H1 (cell line): ENCODE results near the gene UQCRFS1. TPM values are rescaled to one million over a fixed set of nuclear protein-coding genes. Genes with fewer than 3 reads are reported as not detected.

Experiments
- CTCF ChIA-PET: fragments of 300-600 bp; sonication (Branson Sonifier 250); formaldehyde crosslinking; loops from one replicate; lab custom pipeline; 2021; ENCODE audit not compliant: partially characterized antibody; lab: Charles Lee
- POLR2A ChIA-PET: fragments of 300-600 bp; sonication (Branson Sonifier 250); formaldehyde crosslinking; loops from one replicate; lab custom pipeline; 2021; ENCODE audit warnings: inconsistent platforms; ENCODE audit not compliant: partially characterized antibody; lab: Charles Lee
- DNase-seq, 2 experiments: peaks; one replicate each; pipeline versions ENCODE4 v3.0.0 to v3.0.0-alpha.2; 2010 to 2022; ENCODE audit warnings: low spot score in 2 of 2, low read depth in 1 of 2, mixed read lengths in 1 of 2
- FAIRE-seq: peaks from 2 replicates; lab custom pipeline; 2011; peaks lifted over from hg19 to GRCh38; lab: Jason Lieb, UNC
- H2AFZ ChIP-seq: 2 replicates; pipeline ENCODE4 v1.8.1; 2012; ENCODE audit warnings: low read length, inconsistent platforms
- H2AK5ac ChIP-seq: 2 replicates; pipeline ENCODE4 v1.6.1; 2013; ENCODE audit warnings: low read depth, low read length
- H2BK120ac ChIP-seq: replicated peaks from 2 replicates; pipeline ENCODE3; 2013; ENCODE audit warnings: low read depth, low read length, inconsistent platforms
- H2BK12ac ChIP-seq: 2 replicates; pipeline ENCODE4 v1.6.1; 2013; ENCODE audit warnings: low read depth, low read length
- H2BK15ac ChIP-seq: 2 replicates; pipeline ENCODE4 v1.6.1; 2013; ENCODE audit warnings: low read length
- H2BK20ac ChIP-seq: 2 replicates; pipeline ENCODE4 v1.6.1; 2013; ENCODE audit warnings: low read length
- H2BK5ac ChIP-seq: 2 replicates; pipeline ENCODE4 v1.6.1; 2013; ENCODE audit warnings: low read depth, low read length
- H3K14ac ChIP-seq: 2 replicates; pipeline ENCODE4 v1.6.1; 2013; ENCODE audit warnings: inconsistent platforms; ENCODE audit not compliant: insufficient read length
- H3K18ac ChIP-seq: 2 replicates; pipeline ENCODE4 v1.6.1; 2013; ENCODE audit warnings: low read length; ENCODE audit errors: extremely low read depth
- H3K23ac ChIP-seq: 2 replicates; pipeline ENCODE4 v1.6.1; 2013; ENCODE audit warnings: inconsistent platforms; ENCODE audit not compliant: insufficient read length
- H3K23me2 ChIP-seq: 2 replicates; pipeline ENCODE4 v1.6.1; 2013; ENCODE audit warnings: low read depth, low read length
- H3K27ac ChIP-seq: 2 replicates; pipeline ENCODE4 v1.6.1; 2011; ENCODE audit warnings: low read depth, low read length, inconsistent platforms
- H3K27me3 ChIP-seq, 4 experiments: replicated peaks in 1 of 4; 1 replicate in 1 of 4; 2 replicates in 3 of 4; pipeline versions ENCODE4 v1.6.1 to v1.8.1; 2011 to 2013; ENCODE audit warnings: low read length in 3 of 4, mild to moderate bottlenecking in 3 of 4, inconsistent platforms in 2 of 4, mixed read lengths in 2 of 4, moderate library complexity in 1 of 4; ENCODE audit not compliant: control insufficient read depth in 3 of 4, insufficient read depth in 3 of 4; ENCODE audit errors: extremely low read depth in 1 of 4
- H3K36me3 ChIP-seq, 4 experiments: 2 replicates each; pipeline versions ENCODE4 v1.6.1 to v1.8.1; 2011 to 2013; ENCODE audit warnings: mild to moderate bottlenecking in 4 of 4, low read length in 3 of 4, moderate library complexity in 2 of 4, control low read depth in 1 of 4, inconsistent platforms in 1 of 4; ENCODE audit not compliant: insufficient read depth in 4 of 4, control insufficient read depth in 2 of 4
- H3K4ac ChIP-seq: replicated peaks from 2 replicates; pipeline ENCODE3; 2013; ENCODE audit warnings: low read length, low read depth, mixed read lengths, inconsistent platforms; ENCODE audit not compliant: insufficient read length
- H3K4me1 ChIP-seq, 4 experiments: replicated peaks in 1 of 4; 1 replicate in 1 of 4; 2 replicates in 3 of 4; pipeline versions ENCODE4 v1.6.1 to v1.8.1; 2011 to 2013; ENCODE audit warnings: low read length in 3 of 4, inconsistent platforms in 2 of 4, mixed read lengths in 1 of 4; ENCODE audit not compliant: insufficient read depth in 4 of 4, control insufficient read depth in 3 of 4
- H3K4me2 ChIP-seq, 2 experiments: 2 replicates each; pipeline versions ENCODE4 v1.6.1 to v1.8.1; 2011 to 2013; ENCODE audit warnings: low read depth in 2 of 2, low read length in 2 of 2, control low read depth in 1 of 2, inconsistent platforms in 1 of 2, mild to moderate bottlenecking in 1 of 2; ENCODE audit not compliant: insufficient read depth in 1 of 2
- H3K4me3 ChIP-seq, 4 experiments: fragments of 200-600, 300-600 bp in 1 of 4; sonication (generic), shearing (Covaris generic), sonication (Bioruptor Twin) in 1 of 4; 2 replicates each; pipeline versions ENCODE4 v1.5.1 to v1.8.1; 2011 to 2016; ENCODE audit warnings: low read length in 4 of 4, low read depth in 3 of 4, control low read depth in 2 of 4, inconsistent platforms in 2 of 4, mild to moderate bottlenecking in 2 of 4, mixed read lengths in 1 of 4, moderate library complexity in 1 of 4; ENCODE audit not compliant: insufficient read depth in 2 of 4; ENCODE audit errors: extremely low read depth in 1 of 4
- H3K56ac ChIP-seq: replicated peaks from 2 replicates; pipeline ENCODE3; 2013; ENCODE audit warnings: low read depth, mild to moderate bottlenecking, mixed read lengths, low read length, inconsistent platforms; ENCODE audit not compliant: insufficient read length
- H3K79me1 ChIP-seq: 2 replicates; pipeline ENCODE4 v1.6.1; 2013; ENCODE audit warnings: low read depth, low read length, control low read depth
- H3K79me2 ChIP-seq, 2 experiments: 2 replicates each; pipeline versions ENCODE4 v1.6.1 to v1.8.1; 2012 to 2013; ENCODE audit warnings: low read length in 2 of 2, mild to moderate bottlenecking in 2 of 2, inconsistent platforms in 1 of 2; ENCODE audit not compliant: insufficient read depth in 2 of 2, control insufficient read depth in 1 of 2
- H3K9ac ChIP-seq, 4 experiments: replicated peaks in 1 of 4; 1 replicate in 1 of 4; 2 replicates in 3 of 4; pipeline versions ENCODE4 v1.6.1 to v1.8.1; 2011 to 2013; ENCODE audit warnings: low read depth in 3 of 4, low read length in 3 of 4, control low read depth in 2 of 4, mild to moderate bottlenecking in 2 of 4, moderate library complexity in 2 of 4, inconsistent platforms in 1 of 4; ENCODE audit errors: extremely low read depth in 1 of 4
- H3K9me3 ChIP-seq, 2 experiments: 2 replicates each; pipeline versions ENCODE4 v1.6.1 to v1.8.1; 2012 to 2013; ENCODE audit warnings: mild to moderate bottlenecking in 2 of 2, moderate library complexity in 2 of 2, control low read depth in 1 of 2, inconsistent platforms in 1 of 2, low read depth in 1 of 2, low read length in 1 of 2, mixed read lengths in 1 of 2; ENCODE audit not compliant: insufficient read depth in 2 of 2
- H4K20me1 ChIP-seq, 2 experiments: replicated peaks in 1 of 2; 2 replicates each; pipeline versions ENCODE3 to v1.8.1; 2011 to 2013; ENCODE audit warnings: inconsistent platforms in 2 of 2, low read length in 2 of 2, mild to moderate bottlenecking in 1 of 2; ENCODE audit not compliant: insufficient read depth in 2 of 2, control insufficient read depth in 1 of 2
- H4K5ac ChIP-seq: 2 replicates; pipeline ENCODE4 v1.6.1; 2013; ENCODE audit warnings: low read length, low read depth, mixed read lengths, inconsistent platforms; ENCODE audit not compliant: insufficient read length
- H4K8ac ChIP-seq: 2 replicates; pipeline ENCODE4 v1.8.0; 2013; ENCODE audit warnings: mild to moderate bottlenecking, moderate library complexity, low read length, inconsistent platforms; ENCODE audit not compliant: insufficient read depth; ENCODE audit errors: extremely low read depth
- H4K91ac ChIP-seq: replicated peaks from 2 replicates; pipeline ENCODE3; 2013; ENCODE audit warnings: low read length, mixed read lengths, inconsistent platforms; ENCODE audit not compliant: insufficient read length
- SP1 ChIP-seq: IDR thresholded peaks from 2 replicates; pipeline ENCODE4 v1.6.1; 2011; ENCODE audit warnings: low read depth, low read length
- WGBS, 2 experiments: shearing (Covaris generic) in 1 of 2; methylation state at CpG; one replicate each; pipeline versions ENCODE4 v1.1.6 to v1.1.7; 2013 to 2015; ENCODE audit warnings: low lambda C conversion rate in 2 of 2, mixed read lengths in 2 of 2, inconsistent platforms in 1 of 2, low coverage in 1 of 2, missing lambda C conversion rate in 1 of 2; ENCODE audit not compliant: insufficient replicate concordance in 2 of 2, insufficient coverage in 1 of 2, insufficient read length in 1 of 2; ENCODE audit errors: extremely low coverage in 1 of 2, missing lambda C conversion rate in 1 of 2; 5-methylcytosine and 5-hydroxymethylcytosine counted together
- polyA plus RNA-seq, 7 experiments: library from polyadenylated mRNA; depleted of rRNA in 3 of 7; stranded (reverse) in 5 of 7; unstranded in 2 of 7; fragments of >200 nt in 5 of 7; fragments of 200-250 nt in 2 of 7; gene quantifications; 1 replicate in 5 of 7; 2 replicates in 1 of 7; 4 replicates in 1 of 7; pipeline versions ENCODE4 v1.2.1 to v1.2.3, GENCODE V29; 2011 to 2013; ENCODE audit warnings: missing spikeins in 2 of 7, mixed read lengths in 2 of 7
- total RNA-seq: library from RNA; stranded (reverse); fragmentation: NEBNext Ultra II Directional; extraction: Animal tissue kit (Norgen Biotek cat#: 25700); gene quantifications from 2 replicates; pipeline ENCODE4 v1.2.1, GENCODE V29; 2021

UQCRFS1 gene
- total and polyA plus RNA-seq, 2 of the 8 experiments (the other 6 are each of a cell fraction or from before 2014, with no cell fraction given), result 52.4 to 59.1 TPM

GRCh38 chr19:29215322-29215845, 2.4 kb upstream of the UQCRFS1 start:
- POLR2A ChIA-PET, result no interaction called here
- no peak for FAIRE-seq
- H3K36me3 ChIP-seq, result no peaks in the 10 kb centered on the region; a peak in 1 of 8 replicates
- TF ChIP-seq SP1, result no peak

More at GRCh38 chr19:29215322-29215845, 2.4 kb upstream of the UQCRFS1 start:
- Histone ChIP-seq H4K91ac (no peak overlapping the region), H3K9me3 (no peaks in the 10 kb centered on the region), H3K79me1 (no peaks in the 10 kb centered on the region), H2BK15ac (no peak overlapping the region), H3K27ac (no peak overlapping the region), H3K4ac (no peak overlapping the region), H3K9ac (no peak overlapping the region), H2AFZ (no peak overlapping the region), H3K23me2 (peaks cover 4% of the 10 kb centered on the region), H2BK5ac (no peak overlapping the region), H4K5ac (no peak overlapping the region), H4K20me1 (peaks cover 0 to 7% of the 10 kb centered on the region in 2 experiments), H2BK20ac (no peak overlapping the region), H3K79me2 (peaks cover 16 to 24% of the 10 kb centered on the region in 2 experiments), H3K27me3 (no peaks in the 10 kb centered on the region), H3K4me1 (peaks cover 0 to 13% (median 5%) of the 10 kb centered on the region in 4 experiments; a peak in 3 of 7 replicates), H2BK120ac (no peak overlapping the region), H3K23ac (no peak overlapping the region), H3K4me3 (no peak overlapping the region), H3K56ac (no peak overlapping the region), H3K14ac (no peak overlapping the region), H2BK12ac (0 out of 2 replicates have a peak overlapping the region, but pooled peaks have one; percentile 39), H2AK5ac (0 out of 2 replicates have a peak overlapping the region, but pooled peaks have one; percentile 39), H3K4me2 (no peak overlapping the region), H4K8ac (no peak overlapping the region), H3K18ac (no peak overlapping the region)
- WGBS, 2 experiments, result 95% methylated on average over 7 of the region's 7 CpGs; no CpG with 5 or more reads in 1 of the 2 experiments
- DNase-seq, result no peak
- CTCF ChIA-PET, result interaction anchor here (0.8 to 1.3 kb wide), 5 partner anchors 32 to 313 kb away, joined by 3 to 4 read pairs (median 3); no protein-coding TSS in a partner anchor
